Muscle of leg (tissue), 11 donors: ENCODE measurements around the gene HEPACAM. TPM values are rescaled to one million over a fixed set of nuclear protein-coding genes. Genes with fewer than 3 reads are reported as not detected.
A peak's percentile ranks its signal among the peaks of the same experiment; 100 is the strongest.

ENCODE experiments used
- DNase-seq: peaks from one replicate; pipeline ENCODE4 v3.0.0; 2013
- H3K27ac ChIP-seq: one replicate; pipeline ENCODE4 v1.5.1; 2013; ENCODE audit warnings: mild to moderate bottlenecking, low read length, control low read depth
- H3K27me3 ChIP-seq: one replicate; pipeline ENCODE4 v1.6.1; 2013; ENCODE audit warnings: low read length; ENCODE audit not compliant: control insufficient read depth, insufficient read depth
- H3K36me3 ChIP-seq: one replicate; pipeline ENCODE4 v1.6.1; 2013; ENCODE audit warnings: low read length; ENCODE audit not compliant: control insufficient read depth, insufficient read depth
- H3K4me1 ChIP-seq: one replicate; pipeline ENCODE4 v1.6.1; 2013; ENCODE audit warnings: low read length; ENCODE audit not compliant: control insufficient read depth, insufficient read depth
- H3K4me3 ChIP-seq: one replicate; pipeline ENCODE4 v1.5.1; 2013; ENCODE audit warnings: low read length, control low read depth
- H3K9me3 ChIP-seq: replicated peaks from 2 replicates; pipeline ENCODE4 v1.6.1; 2013; ENCODE audit warnings: low read depth, low read length; ENCODE audit not compliant: control insufficient read depth
- WGBS: methylation state at CpG from one replicate; pipeline ENCODE4 v1.1.5; 2013; ENCODE audit warnings: missing lambda C conversion rate; ENCODE audit not compliant: insufficient coverage; 5-methylcytosine and 5-hydroxymethylcytosine counted together
- polyA plus RNA-seq, 8 donors: library from polyadenylated mRNA; unstranded; fragments of 120-200 nt; gene quantifications; one replicate each; pipeline versions ENCODE4 v1.2.1 to v1.2.3, GENCODE V29; 2013; ENCODE audit warnings: inconsistent platforms in 1 of 8, low replicate concordance in 1 of 8; ENCODE audit not compliant: insufficient read length in 8 of 8, insufficient read depth in 1 of 8
- total RNA-seq: library from RNA; stranded (reverse); fragments of 120-200 nt; gene quantifications from one replicate; pipeline ENCODE4 v1.2.4, GENCODE V29; 2013

Gene HEPACAM
- total and polyA plus RNA-seq, 9 donors: under 0.01 to 0.49 (median 0.15) TPM; not detected in 1

DNA sequence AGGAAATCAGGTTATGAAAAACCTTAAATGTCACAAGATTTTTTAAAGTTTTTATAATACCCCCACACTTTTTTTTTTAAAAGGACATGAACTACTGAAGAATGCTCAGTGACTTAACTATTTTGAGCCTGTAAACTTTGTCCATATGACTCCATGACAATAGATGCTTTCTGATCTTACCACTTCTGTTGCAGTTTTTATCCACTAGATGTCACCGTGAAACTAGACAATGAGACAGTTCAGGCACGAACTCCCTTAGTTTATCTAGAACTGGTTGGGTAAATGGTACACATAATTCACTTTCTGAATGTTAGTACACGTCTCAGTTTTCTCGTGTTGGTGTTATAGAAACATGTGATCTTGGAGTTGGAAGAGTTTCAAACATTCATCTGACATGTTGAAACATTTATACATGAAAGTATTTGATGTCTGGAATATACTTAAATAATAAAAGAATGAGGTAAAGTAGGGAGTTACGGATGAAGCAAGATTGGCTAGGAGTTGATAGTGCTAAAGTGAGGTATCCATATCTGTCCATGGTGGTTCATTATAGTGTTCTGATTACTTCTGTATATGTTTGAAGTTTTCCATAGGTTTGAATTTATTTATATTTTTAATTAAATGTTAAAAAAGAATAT lies 26.2 kb upstream of the HEPACAM start:
- Histone ChIP-seq H3K27ac (no peak overlapping the region), H3K4me1 (no peaks in the 10 kb centered on the region), H3K36me3 (peaks cover 2% of the 10 kb centered on the region), H3K9me3 (no peaks in the 10 kb centered on the region), H3K27me3 (no peaks in the 10 kb centered on the region), H3K4me3 (no peak overlapping the region)
- peak; percentile 84 for DNase-seq
- no CpG with 5 or more reads among the region's 5 CpGs for WGBS

DNA sequence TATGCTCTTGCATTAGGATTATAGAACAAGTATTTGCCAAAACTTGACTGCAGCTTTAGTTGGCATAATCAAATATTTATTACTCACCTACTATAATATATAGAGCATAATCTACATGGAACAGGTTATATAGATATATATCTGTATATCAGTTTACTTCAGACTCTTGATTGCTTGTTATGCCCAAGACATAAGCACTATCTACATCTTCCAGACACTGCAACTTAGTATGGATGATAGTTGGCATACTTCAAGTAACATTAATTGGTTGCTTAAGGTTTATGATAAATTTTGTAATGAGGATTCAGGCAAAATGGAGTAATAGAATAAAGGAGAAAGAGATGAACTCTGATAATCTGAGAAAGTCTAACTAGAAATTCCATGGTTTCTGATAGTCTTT lies 19.2 kb upstream of the HEPACAM start:
- peaks cover 2% of the 10 kb centered on the region for H3K36me3 ChIP-seq
- no peak overlapping the region for H3K4me3 ChIP-seq

DNA sequence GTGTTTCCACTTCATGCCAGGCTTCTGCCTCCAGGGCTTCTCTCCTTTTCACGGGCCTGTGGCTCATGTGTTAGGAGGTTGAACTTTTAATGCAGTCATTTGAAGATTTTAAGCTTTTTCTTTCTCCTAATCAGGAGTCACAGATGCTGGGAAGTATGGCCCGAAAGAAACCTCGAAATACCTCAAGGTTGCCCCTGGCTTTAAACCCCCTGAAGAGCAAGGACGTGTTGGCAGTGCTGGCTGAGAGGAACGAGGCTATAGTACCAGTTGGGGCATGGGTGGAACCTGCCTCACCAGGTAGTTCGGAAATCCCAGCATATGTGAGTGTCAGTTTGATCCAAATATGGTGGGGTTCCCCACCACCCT lies 18.7 kb upstream of the HEPACAM start:
- Histone ChIP-seq H3K27ac (peak overlapping the region; percentile 95), H3K4me3 (peak overlapping the region; percentile 91)

More for the DNA sequence above, 19.2 kb upstream of the HEPACAM start:
- Histone ChIP-seq H3K4me1 (peaks cover 10% of the 10 kb centered on the region), H3K27me3 (no peaks in the 10 kb centered on the region), H3K9me3 (no peaks in the 10 kb centered on the region), H3K27ac (peak overlapping the region; percentile 95)
- DNase-seq: no peak

DNA sequence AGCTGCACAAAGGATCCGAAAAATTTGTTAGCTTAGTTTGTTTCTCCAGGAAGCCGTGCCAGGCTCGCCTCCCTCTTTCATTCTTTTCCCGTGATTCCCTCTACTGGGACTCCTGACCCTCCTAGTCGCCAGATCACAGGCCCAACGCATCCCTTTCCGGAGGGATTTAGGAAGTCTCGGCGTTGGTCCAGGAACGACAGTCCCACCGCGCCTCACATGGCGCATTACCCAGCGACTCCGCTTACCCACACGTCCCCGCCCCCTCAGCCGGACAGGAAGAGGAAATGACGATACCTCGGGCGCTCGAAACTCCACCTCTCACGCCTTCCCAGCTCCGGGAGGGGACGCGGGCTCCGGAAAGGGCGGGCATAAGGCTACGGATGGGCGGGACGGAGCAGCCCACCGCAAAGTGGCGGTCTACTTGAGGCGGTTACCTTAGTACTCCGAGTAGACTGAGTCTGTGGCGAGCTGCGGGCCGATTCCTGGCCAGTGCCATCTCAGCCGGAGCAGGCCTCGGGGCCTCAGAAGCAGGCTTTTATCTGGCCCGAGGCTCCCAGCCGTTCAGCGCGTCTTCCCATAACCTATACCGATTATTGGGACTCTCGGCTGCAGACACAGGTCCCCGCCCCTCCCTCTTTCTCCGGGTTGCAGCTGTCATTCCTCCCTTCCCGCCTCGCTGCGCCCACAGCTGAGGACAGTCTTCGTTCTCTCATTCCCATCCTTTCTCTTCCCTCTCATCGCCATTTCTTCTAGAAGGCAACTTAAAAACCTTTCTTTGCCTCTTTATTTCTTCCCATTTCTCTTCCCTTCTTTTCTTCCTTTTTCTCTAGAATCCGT lies 18.1 kb upstream of the HEPACAM start, which contains the start of gene CCDC15:
Gene CCDC15, plus strand, starts transcription at position 450 of the 837 bp plus-strand sequence. CDS start 531 bp downstream, outside the sequence.
- H3K4me3 ChIP-seq: peak within 1 kb of the TSS; percentile 91

More for the DNA sequence above, 18.7 kb upstream of the HEPACAM start:
- no peaks in the 10 kb centered on the region for H3K9me3 ChIP-seq
- DNase-seq: peak; percentile 11
- WGBS: 24% methylated on average over 3 of the region's 6 CpGs
- peaks cover 1% of the 10 kb centered on the region for H3K36me3 ChIP-seq
- H3K4me1 ChIP-seq: peaks cover 10% of the 10 kb centered on the region
- no peaks in the 10 kb centered on the region for H3K27me3 ChIP-seq

DNA sequence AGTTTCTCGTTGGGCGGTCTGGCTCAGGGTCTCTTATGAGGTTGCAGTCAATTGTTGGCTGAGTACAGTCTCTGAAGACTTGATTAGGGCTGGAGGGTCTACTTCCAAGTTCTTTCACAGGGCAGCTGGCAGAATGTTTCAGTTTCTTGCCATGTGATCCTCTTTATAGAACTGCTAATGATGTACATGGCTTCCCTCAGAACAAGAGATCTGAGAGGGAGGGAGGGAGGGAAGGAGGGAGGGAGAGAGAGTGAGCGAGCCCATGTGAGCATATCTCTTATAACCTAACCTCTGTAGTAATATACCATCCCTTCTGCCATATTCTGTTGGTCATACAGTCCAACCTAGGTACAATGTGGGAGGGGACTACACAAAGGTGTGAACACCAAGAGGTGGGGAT lies 15.5 kb upstream of the HEPACAM start:
- H3K27me3 ChIP-seq: no peaks in the 10 kb centered on the region
- no peaks in the 10 kb centered on the region for H3K36me3 ChIP-seq
- no peak for DNase-seq
- H3K4me1 ChIP-seq: peaks cover 10% of the 10 kb centered on the region
- no peak overlapping the region for H3K4me3 ChIP-seq
- H3K27ac ChIP-seq: no peak overlapping the region
- WGBS: no CpG with 5 or more reads among the region's 3 CpGs
- H3K9me3 ChIP-seq: no peaks in the 10 kb centered on the region

More for the DNA sequence above, 18.1 kb upstream of the HEPACAM start, which contains the start of gene CCDC15:
- WGBS: under 1% methylated on average over 51 of the region's 54 CpGs
- DNase-seq: peak; percentile 99
- no peaks in the 10 kb centered on the region for H3K36me3 ChIP-seq
- peak within 1 kb of the TSS; percentile 96 for H3K27ac ChIP-seq
- H3K4me1 ChIP-seq: peaks cover 10% of the 10 kb centered on the region
- no peaks in the 10 kb centered on the region for H3K27me3 ChIP-seq
- no peaks in the 10 kb centered on the region for H3K9me3 ChIP-seq

DNA sequence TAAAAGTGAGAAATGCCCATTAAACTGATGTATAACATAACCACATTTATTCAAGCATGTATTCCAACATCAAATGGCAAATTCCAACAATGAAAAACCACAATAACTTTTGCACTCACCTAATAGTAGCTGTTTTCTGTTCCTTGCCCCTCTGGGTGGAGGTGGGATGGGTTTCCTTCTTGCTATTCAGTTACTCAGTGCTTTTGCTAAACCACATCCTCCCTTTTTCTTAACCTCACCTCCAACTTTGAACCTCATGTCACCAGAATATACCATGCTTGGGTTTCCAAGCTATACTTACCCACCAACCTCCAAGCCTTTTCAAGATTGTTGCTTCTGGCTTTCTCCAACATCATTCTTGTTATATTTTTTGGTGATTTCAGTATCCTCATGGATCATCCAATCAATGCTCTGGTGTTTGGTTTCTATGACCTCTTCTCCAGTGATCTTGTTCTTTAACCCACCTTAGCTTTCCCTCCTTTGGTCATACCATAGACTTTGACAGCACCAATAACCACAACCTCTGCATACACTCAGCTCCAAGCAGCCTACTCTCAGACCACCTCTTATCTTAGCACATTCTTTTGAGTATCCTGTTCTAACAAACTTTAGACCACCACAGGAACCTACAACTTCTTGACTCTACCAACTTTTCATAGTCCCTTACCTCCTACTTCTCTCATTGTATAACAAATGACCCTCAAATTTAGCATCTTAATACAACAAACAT lies 14.9 kb upstream of the HEPACAM start:
- Histone ChIP-seq H3K4me1 (peaks cover 10% of the 10 kb centered on the region), H3K27me3 (no peaks in the 10 kb centered on the region), H3K27ac (no peak overlapping the region), H3K4me3 (no peak overlapping the region), H3K36me3 (no peaks in the 10 kb centered on the region), H3K9me3 (no peaks in the 10 kb centered on the region)
- DNase-seq: no peak

DNA sequence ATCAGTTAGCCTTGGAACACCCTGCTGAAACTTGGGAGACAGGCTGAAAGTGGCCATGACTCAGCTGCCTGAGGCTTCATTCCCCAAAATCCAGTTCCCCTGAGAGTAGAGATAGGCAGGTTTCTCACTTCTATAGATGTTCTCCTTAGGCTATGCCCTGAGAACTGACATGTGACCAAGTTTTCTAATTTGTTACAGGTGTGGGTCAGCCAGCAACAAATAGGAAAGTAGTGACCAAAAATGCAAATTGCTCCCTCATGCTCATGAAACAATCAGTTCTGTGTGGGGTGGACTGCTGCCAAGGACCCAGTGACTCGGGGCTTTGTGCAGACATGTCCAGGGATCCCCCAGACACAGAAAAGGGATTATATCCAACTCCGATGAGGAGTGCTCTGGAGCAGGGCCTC lies 10.9 kb upstream of the HEPACAM start:
- Histone ChIP-seq H3K9me3 (no peaks in the 10 kb centered on the region), H3K27ac (no peak overlapping the region), H3K36me3 (no peaks in the 10 kb centered on the region), H3K27me3 (no peaks in the 10 kb centered on the region), H3K4me3 (no peak overlapping the region), H3K4me1 (no peaks in the 10 kb centered on the region)
- no peak for DNase-seq
- no CpG with 5 or more reads among the region's 2 CpGs for WGBS

DNA sequence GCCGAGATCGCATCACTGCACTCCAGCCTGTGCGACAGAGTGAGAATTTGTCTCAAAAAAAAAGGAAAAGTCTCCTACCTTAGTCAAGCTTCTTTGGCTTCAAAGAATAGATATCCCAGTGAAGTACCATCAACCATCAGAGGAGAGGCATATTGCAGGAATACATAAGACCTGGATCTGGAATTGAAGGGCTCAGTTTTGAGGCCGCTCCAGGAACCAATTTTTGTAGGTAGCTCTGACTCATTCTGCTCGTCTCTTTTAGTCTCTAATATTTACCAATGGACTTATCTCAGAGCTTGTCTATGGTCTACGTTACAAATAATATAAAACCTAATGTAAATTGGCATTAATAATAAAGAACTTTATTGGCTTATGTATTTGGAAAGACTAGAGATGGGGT lies 10.0 kb upstream of the HEPACAM start:
- H3K9me3 ChIP-seq: no peaks in the 10 kb centered on the region
- no peaks in the 10 kb centered on the region for H3K4me1 ChIP-seq
- H3K36me3 ChIP-seq: no peaks in the 10 kb centered on the region
- DNase-seq: no peak
- H3K4me3 ChIP-seq: no peak overlapping the region
- WGBS: 100% methylated on average over 1 of the region's 6 CpGs
- H3K27me3 ChIP-seq: no peaks in the 10 kb centered on the region
- H3K27ac ChIP-seq: no peak overlapping the region

DNA sequence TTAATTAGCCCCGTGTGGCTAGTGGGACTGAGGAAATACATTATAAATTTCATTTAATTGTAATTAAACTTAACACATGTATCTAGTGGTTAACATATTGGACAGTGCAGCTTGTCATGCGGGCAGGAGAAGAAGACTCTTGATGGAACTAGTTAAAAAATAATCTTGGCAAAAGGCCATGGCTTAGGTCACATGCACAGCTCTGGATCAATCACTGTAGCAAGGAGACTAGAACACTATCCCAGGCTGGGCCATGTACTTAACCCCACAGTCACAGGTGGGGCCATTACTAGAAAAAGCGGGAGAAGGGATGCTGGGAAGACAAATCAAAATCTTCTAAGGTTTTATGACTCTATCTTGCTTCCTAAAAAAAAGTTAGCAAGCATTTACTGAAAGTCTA lies 8.7 kb upstream of the HEPACAM start:
- Histone ChIP-seq H3K4me1 (no peaks in the 10 kb centered on the region), H3K27ac (no peak overlapping the region), H3K9me3 (no peaks in the 10 kb centered on the region), H3K4me3 (no peak overlapping the region), H3K36me3 (no peaks in the 10 kb centered on the region), H3K27me3 (no peaks in the 10 kb centered on the region)
- DNase-seq: no peak
- WGBS: no CpG with 5 or more reads among the region's 3 CpGs

DNA sequence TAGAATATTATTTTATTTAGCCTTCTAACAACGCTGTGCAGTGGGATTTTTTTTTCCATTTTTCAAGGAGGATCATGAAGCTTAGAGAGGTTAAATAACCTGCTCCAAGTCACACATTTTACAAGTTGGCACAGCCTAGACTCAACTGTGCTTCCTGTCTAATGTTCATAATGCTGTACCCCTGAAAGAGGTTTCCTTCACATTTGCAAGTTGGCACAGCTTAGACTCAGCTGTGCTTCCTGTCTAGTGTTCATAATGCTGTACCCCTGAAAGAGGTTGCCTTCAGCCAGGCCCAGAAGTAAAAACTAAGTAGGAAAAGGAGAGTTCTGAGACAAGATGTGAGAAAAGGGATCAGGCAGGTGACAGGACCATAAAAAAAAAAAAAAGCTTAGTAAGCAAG lies 7.9 kb upstream of the HEPACAM start:
- Histone ChIP-seq H3K27ac (no peak overlapping the region), H3K36me3 (no peaks in the 10 kb centered on the region), H3K9me3 (no peaks in the 10 kb centered on the region), H3K27me3 (no peaks in the 10 kb centered on the region), H3K4me3 (no peak overlapping the region), H3K4me1 (no peaks in the 10 kb centered on the region)
- no peak for DNase-seq
- WGBS: no CpG with 5 or more reads among the region's 1 CpG
